GM15510 (cell line): ENCODE measurements around the gene CARMIL1.

Experiments
- POLR2A ChIP-seq: IDR thresholded peaks from 3 replicates; pipeline ENCODE4 v1.6.1; 2011; ENCODE audit warnings: borderline replicate concordance; ENCODE audit not compliant: insufficient read length; ENCODE audit errors: extremely low read depth

The CARMIL1 gene

DNA sequence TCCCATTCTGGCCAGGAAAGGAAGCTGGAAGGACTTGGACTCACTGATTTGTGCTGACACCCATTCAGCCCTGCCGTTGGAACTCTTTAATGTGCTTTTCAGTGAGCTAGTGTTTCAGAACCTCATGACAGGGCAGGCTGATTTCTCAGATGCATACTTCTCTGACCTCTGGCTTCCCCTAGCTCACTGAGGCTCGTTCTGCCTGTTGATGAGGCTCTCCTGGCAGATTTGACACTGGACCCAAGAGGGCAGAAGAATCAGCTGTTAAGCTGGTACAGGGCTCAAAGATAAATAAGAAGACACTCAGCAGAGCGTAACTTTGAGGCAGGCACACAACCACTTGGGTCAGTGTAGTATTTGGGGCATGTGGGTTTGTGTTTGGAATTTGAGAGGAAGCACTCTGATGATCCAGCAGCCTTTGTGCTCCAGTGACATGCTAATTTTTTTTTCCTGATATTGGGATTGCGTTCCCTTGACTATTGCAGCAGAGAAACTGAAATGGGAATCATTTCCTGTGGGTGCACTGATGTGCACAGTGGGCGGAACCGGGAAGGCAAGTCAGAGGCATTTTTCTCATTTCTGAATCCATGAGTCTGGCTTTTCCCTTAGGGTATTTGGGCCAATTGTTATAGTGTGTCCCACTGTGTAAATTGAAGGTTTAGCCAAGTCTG lies 80.2 kb downstream of the CARMIL1 start:
- no peak for TF ChIP-seq POLR2A

DNA sequence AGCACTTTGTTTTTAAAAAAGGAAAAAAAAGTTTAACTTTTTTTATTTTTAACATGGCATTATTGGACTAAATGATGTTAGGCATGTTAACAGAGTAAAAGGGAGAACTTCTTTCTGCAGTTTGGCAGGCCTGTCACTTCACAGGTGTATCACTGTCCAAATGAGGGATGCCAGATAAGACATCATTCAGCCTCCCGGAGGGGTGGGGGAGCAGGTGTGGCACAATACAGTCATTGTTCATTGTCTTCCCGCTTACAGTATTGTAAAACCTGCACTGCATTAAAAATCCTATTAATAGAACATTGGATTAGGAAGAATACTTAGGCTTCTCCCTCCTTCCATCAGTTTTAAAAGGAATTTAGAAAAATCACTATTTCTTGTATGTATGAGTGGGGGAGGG lies 80.7 kb downstream of the CARMIL1 start:
- no peak for TF ChIP-seq POLR2A

DNA sequence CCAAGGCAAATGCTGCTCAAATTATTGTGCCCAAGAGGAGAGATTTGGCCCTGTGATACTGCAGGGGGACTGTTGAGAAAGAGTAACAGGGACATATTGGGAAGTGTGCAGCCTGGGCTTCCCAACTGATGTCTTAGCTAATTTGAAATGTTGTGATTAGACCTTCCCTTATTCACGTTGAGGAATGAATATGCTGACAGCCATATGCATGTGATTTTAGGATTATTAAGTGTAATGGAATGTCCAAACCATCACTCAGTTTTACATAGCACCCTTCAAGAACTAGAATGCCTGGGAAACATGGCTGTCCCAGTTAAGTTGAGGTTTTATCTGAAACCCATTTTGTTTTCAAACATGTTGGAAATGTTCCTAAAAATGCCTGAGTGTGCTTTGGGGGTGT lies 81.4 kb downstream of the CARMIL1 start:
- TF ChIP-seq POLR2A: no peak

DNA sequence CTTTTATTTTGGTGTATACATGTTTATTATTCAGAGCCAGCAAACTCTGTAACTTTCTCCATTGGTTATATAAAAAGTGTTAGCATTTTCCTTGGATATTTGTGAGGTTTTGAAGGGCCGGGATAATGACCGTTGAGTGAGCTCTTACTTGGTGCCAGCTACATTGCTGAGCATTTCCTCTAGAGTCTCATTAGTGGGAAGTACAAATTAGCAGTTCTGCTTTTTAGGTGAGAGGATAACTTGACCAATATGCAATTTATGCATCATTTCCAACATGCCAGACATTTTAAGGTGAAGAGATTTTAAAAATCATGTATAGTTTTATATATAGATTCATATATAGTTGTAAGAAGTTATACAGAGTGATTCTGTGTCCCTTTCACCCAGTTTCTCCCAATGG lies 84.3 kb downstream of the CARMIL1 start:
- TF ChIP-seq POLR2A: no peak

DNA sequence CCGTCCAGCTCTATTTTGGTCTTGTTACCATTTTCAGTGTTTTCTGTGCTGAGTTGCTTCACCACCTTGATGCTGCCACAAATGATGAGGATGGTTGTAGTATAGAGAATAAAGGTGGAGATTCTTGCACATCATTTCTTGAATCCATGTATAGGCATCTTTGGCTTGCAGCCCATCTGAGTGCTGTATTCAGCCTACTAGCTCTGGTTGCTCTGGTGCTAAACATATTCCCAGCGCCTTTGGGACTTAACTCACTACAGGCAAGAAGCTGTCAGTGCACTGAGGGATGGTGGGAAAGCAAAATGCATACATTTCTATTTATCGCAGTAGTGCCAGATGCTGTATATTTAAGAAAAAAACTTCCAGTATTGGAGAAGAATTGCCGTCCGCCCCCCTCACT lies 86.0 kb downstream of the CARMIL1 start:
- no peak for TF ChIP-seq POLR2A

DNA sequence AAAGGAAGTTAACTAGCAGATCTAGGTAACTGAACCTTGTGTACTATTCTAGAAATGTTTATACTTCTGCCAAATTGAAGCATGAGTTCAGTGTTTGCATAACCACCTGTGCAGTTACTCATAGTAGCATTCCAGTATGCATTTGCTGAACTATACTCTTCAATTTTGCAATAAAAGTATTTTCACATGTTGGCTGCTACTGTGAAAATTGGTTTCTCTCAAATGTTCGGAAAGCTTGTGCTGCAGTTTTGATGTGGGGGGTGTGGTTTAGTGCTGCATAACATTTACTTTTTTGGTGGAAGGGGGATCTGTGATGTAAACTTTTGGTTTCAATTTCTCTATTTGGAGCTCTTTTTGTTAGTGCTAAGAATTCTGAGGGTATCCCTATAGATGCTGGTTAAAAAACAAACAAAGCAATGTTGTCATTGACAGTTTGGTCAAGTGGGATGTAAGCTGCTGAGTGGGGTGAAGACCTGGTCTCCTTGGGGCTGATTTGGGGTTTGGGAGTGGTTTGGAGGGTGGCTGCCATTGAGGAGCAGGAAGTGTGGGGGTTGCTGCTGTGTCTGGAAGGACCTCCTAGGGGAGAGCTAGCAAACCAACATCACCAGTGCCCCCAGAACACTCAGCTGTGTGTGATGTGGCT lies 87.8 kb downstream of the CARMIL1 start:
- TF ChIP-seq POLR2A: no peak

DNA sequence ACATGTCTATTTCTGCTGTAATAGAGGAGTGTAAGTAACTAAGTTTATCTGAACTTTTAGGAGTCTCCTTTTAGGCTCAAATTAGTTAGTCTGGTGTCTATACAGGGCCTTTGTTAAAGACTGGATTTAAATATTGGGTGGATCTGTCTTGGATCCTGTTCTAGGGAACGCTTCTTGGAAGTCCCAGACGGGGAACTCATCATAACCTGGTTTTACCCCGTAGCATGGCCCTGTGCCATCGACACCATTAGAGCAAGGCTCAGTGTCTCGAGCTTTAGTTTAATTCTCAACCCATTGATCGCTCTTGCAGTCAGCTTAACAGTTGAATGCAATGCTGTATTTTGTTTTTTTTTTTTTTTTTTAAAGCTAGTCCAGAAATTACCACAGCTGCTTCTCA lies 89.9 kb downstream of the CARMIL1 start:
- no peak for TF ChIP-seq POLR2A

DNA sequence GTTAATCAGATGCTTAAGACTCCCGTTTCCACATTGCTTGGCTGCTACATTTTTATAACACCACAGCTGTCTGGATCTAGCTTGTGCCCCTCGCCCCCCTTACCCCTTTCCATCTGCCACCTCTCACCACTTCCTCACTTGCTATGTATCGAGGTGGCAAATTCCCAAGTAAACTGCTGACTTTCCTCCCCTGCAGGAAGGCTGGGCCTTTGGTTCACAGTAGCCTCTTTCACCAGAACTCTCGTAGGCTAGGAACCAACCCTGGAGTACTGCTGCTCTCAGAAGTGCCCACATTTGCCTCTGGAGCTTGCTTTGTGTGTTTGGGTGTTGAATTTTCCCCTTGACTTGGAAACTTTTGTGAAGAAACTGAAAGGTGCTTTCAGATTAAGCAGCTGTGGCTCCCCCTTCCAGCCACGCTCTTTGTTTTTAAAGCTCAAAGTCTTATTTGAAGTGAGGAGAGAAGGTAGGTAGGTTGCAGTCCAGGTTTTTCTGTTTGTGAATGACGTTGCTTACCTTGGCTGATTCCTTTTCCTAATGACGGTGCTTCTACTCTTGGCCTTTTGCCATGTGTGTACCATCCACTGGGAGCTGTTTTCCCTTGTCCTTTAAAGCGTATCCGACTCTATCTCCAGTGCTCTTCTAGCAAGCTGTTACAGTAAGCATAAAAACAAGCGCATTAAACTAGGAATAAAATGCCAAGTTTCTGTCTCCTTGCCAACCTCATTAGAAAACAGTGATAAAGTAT lies 90.4 kb downstream of the CARMIL1 start:
- no peak for TF ChIP-seq POLR2A

DNA sequence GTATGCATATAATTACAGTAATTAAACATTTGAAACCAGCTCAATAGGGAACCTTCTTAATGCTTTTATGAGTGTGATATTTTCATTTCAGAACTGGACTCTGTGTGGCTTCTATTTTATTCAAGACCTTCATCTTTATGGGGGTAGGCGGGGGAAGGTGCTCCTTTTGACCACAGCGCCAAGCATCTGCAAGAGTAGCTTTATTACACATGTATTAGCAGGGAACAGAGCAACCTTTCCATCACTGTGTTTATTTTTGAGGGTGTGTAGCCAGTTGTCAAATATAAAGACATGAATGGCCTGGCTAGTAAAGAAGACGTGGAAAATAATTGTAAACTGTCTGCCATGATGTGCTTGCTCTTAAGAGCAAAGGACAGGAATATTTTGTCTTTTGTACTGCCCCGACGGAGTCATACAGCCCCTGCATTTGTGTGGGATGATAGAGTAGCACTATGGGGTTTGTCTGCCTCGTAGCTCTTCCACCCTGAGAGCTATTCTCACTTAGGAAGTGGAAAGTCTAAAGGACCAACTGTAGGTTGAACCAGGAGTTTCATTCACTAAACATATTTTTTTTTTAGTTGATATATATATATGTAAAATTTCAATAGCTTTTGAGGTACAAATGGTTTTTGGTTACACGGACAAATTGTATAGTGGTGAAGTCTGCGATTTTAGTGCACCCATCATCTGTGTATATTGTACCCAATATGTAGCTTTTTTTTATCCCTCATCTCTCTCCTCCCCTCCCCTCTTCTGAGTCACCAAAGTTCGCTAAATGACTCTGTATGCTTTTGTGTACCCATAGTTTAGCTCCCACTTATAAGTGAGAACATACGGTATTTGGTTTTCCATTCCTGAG lies 91.2 kb downstream of the CARMIL1 start:
- TF ChIP-seq POLR2A: no peak

DNA sequence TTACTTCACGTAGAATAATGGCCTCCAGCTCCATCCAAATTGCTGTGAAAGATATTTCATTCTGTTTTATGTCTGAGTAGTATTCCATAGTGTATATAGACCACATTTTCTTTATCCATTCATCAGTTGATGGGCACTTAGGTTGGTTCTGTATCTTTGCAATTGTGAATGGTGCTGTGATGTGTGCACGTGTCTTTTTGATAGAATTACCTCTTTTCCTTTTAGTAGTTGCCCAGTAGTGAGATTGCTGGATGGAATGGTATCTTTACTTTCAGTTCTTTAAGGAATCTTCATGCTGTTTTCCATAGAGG lies 91.8 kb downstream of the CARMIL1 start:
- TF ChIP-seq POLR2A: no peak

DNA sequence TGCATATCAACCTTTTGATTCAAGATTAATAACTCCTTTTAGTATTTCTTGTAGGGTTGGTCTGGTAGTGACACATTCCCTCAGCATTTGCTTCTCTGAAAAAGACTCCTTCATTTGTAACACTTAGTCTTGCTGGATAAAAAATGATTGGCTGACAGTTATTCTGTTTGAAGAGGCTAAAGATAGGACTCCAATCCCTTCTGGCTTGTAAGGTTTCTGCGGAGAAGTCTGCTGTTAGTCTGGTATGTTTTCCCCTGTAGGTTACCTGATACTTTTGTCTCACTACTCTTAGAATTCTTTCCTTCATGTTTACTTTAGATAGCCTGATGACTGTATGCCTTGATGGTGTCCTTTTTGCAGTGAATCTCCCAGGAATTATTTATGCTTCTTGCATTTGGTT lies 96.0 kb downstream of the CARMIL1 start:
- TF ChIP-seq POLR2A: no peak

DNA sequence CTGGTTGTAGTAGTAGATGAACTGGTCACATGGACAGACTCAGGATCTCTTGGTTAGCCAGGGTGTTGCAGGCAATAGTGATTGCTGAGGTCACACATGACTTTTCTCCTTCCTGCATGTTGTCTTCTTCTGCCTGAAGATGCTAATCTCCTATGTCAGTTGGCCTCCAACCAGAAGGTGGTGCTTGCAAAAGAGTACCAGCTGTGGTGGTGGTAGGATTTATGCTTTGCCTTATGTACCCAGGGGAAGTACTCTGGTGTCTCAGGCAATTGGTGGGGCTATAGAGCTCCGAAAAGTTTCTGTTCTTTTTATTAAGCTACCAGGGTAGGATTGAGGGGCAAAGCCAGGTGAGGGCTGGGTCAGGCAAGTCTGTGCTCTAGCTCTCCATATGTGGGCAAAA lies 98.5 kb downstream of the CARMIL1 start:
- TF ChIP-seq POLR2A: no peak

DNA sequence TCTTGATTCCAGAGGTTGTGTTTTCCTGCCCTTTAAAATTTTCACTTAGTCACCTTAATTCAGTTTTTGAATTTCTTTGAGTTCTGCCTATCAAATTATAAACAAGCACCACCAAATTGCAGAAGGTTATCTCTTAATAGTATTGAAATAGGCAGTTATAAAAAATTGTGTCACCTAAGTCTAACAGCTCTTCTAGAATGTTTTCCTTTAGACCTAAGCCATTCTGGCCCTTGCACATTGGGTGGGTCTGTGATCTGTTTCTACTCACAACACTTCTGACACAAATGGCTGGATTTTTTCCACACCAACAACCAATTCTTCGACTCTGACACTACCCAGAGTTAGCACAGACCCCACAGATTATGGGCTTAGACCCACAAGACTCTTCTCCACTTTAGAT lies 101.9 kb downstream of the CARMIL1 start:
- no peak for TF ChIP-seq POLR2A

DNA sequence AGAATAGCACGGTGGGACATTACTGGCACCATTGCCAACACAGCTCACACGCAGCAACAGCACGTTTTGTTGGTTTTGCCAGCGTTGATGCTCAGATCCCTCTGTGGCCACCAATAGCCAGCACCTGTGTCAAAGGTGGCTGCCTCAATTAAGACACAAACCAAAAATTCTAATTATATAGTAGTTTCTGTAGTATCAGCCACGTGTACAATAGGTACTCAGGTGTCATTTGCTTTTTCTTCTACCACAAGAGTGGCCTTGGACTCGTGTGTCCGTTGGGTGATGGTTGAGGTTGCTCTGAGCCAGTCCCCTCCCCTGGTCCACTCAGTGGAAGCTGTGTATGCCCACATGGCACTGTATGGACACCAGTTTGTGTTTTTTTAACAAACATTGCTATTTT lies 105.1 kb downstream of the CARMIL1 start:
- TF ChIP-seq POLR2A: no peak

DNA sequence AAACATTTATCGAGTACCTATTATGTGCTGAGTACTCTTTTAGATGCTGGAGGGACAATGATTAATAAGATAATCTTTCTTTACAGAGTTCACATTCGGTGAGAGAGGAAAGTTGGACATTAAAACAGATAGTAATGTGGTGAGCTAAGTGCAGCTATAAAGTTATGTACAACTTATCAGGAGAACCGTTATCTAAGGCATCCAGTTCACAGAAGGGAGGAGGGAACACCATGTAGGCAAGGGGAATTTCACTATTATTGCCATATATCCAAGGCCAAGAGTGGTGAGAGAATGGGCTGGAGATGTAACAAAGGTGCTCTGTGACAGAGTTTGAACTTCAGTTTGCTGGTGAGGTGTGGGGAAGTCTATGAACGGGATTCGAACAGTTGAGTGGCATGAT lies 105.8 kb downstream of the CARMIL1 start:
- no peak for TF ChIP-seq POLR2A

DNA sequence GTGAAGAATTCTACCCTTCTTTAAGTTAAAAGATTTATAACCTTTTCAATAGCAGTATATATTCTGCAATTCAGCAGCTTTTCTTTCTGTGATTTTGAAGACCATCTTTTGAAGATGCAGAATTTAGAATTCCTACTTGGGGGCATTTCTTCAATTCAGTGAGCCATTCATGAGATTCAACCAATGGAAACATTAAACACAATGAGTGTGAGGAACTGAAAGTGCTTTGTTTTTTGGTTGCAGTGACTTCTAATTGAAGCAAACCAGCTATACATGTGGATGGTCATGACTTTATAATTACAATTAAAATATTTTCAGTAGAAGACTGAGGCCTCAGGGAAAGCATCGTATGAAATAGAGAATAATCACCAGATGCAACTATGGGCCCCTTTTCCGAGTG lies 108.3 kb downstream of the CARMIL1 start:
- no peak for TF ChIP-seq POLR2A

DNA sequence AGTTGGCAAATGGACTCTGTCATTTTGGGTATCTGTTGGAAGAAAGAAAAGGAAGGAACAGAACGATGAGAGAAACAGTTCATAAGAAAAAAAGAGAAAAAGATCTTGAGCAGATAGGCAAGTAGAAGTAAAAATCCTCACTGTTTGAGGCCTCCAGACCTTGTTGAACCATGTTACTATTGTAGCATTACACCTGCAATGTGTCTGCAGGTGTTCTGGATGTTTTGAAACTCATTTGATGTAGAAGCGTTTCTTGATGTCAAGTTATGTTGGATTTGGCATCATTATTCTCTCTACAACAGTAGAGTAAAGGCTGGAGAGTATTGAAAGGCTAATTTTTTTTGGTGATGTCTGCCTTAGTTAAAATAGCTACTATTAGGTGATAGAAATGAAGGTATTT lies 108.7 kb downstream of the CARMIL1 start:
- no peak for TF ChIP-seq POLR2A
